H1 (cell line): ENCODE data around the gene VCP. TPM values are rescaled to one million over a fixed set of nuclear protein-coding genes. Genes with fewer than 3 reads are reported as not detected.

ENCODE experiments used
- CTCF ChIA-PET: fragments of 300-600 bp; sonication (Branson Sonifier 250); formaldehyde crosslinking; loops from one replicate; lab custom pipeline; 2021; ENCODE audit not compliant: partially characterized antibody; lab: Charles Lee
- POLR2A ChIA-PET: fragments of 300-600 bp; sonication (Branson Sonifier 250); formaldehyde crosslinking; loops from one replicate; lab custom pipeline; 2021; ENCODE audit warnings: inconsistent platforms; ENCODE audit not compliant: partially characterized antibody; lab: Charles Lee
- DNase-seq, 2 experiments: peaks; one replicate each; pipeline versions ENCODE4 v3.0.0 to v3.0.0-alpha.2; 2010 to 2022; ENCODE audit warnings: low spot score in 2 of 2, low read depth in 1 of 2, mixed read lengths in 1 of 2
- FAIRE-seq: peaks from 2 replicates; lab custom pipeline; 2011; peaks lifted over from hg19 to GRCh38; lab: Jason Lieb, UNC
- H2AFZ ChIP-seq: 2 replicates; pipeline ENCODE4 v1.8.1; 2012; ENCODE audit warnings: low read length, inconsistent platforms
- H2AK5ac ChIP-seq: 2 replicates; pipeline ENCODE4 v1.6.1; 2013; ENCODE audit warnings: low read depth, low read length
- H2BK120ac ChIP-seq: replicated peaks from 2 replicates; pipeline ENCODE3; 2013; ENCODE audit warnings: low read depth, low read length, inconsistent platforms
- H2BK12ac ChIP-seq: 2 replicates; pipeline ENCODE4 v1.6.1; 2013; ENCODE audit warnings: low read depth, low read length
- H2BK15ac ChIP-seq: 2 replicates; pipeline ENCODE4 v1.6.1; 2013; ENCODE audit warnings: low read length
- H2BK20ac ChIP-seq: 2 replicates; pipeline ENCODE4 v1.6.1; 2013; ENCODE audit warnings: low read length
- H2BK5ac ChIP-seq: 2 replicates; pipeline ENCODE4 v1.6.1; 2013; ENCODE audit warnings: low read depth, low read length
- H3K14ac ChIP-seq: 2 replicates; pipeline ENCODE4 v1.6.1; 2013; ENCODE audit warnings: inconsistent platforms; ENCODE audit not compliant: insufficient read length
- H3K18ac ChIP-seq: 2 replicates; pipeline ENCODE4 v1.6.1; 2013; ENCODE audit warnings: low read length; ENCODE audit errors: extremely low read depth
- H3K23ac ChIP-seq: 2 replicates; pipeline ENCODE4 v1.6.1; 2013; ENCODE audit warnings: inconsistent platforms; ENCODE audit not compliant: insufficient read length
- H3K23me2 ChIP-seq: 2 replicates; pipeline ENCODE4 v1.6.1; 2013; ENCODE audit warnings: low read depth, low read length
- H3K27ac ChIP-seq: 2 replicates; pipeline ENCODE4 v1.6.1; 2011; ENCODE audit warnings: low read depth, low read length, inconsistent platforms
- H3K27me3 ChIP-seq, 4 experiments: replicated peaks in 1 of 4; 1 replicate in 1 of 4; 2 replicates in 3 of 4; pipeline versions ENCODE4 v1.6.1 to v1.8.1; 2011 to 2013; ENCODE audit warnings: low read length in 3 of 4, mild to moderate bottlenecking in 3 of 4, inconsistent platforms in 2 of 4, mixed read lengths in 2 of 4, moderate library complexity in 1 of 4; ENCODE audit not compliant: control insufficient read depth in 3 of 4, insufficient read depth in 3 of 4; ENCODE audit errors: extremely low read depth in 1 of 4
- H3K36me3 ChIP-seq, 4 experiments: 2 replicates each; pipeline versions ENCODE4 v1.6.1 to v1.8.1; 2011 to 2013; ENCODE audit warnings: mild to moderate bottlenecking in 4 of 4, low read length in 3 of 4, moderate library complexity in 2 of 4, control low read depth in 1 of 4, inconsistent platforms in 1 of 4; ENCODE audit not compliant: insufficient read depth in 4 of 4, control insufficient read depth in 2 of 4
- H3K4ac ChIP-seq: replicated peaks from 2 replicates; pipeline ENCODE3; 2013; ENCODE audit warnings: low read length, low read depth, mixed read lengths, inconsistent platforms; ENCODE audit not compliant: insufficient read length
- H3K4me1 ChIP-seq, 4 experiments: replicated peaks in 1 of 4; 1 replicate in 1 of 4; 2 replicates in 3 of 4; pipeline versions ENCODE4 v1.6.1 to v1.8.1; 2011 to 2013; ENCODE audit warnings: low read length in 3 of 4, inconsistent platforms in 2 of 4, mixed read lengths in 1 of 4; ENCODE audit not compliant: insufficient read depth in 4 of 4, control insufficient read depth in 3 of 4
- H3K4me2 ChIP-seq, 2 experiments: 2 replicates each; pipeline versions ENCODE4 v1.6.1 to v1.8.1; 2011 to 2013; ENCODE audit warnings: low read depth in 2 of 2, low read length in 2 of 2, control low read depth in 1 of 2, inconsistent platforms in 1 of 2, mild to moderate bottlenecking in 1 of 2; ENCODE audit not compliant: insufficient read depth in 1 of 2
- H3K4me3 ChIP-seq, 4 experiments: fragments of 200-600, 300-600 bp in 1 of 4; sonication (generic), shearing (Covaris generic), sonication (Bioruptor Twin) in 1 of 4; 2 replicates each; pipeline versions ENCODE4 v1.5.1 to v1.8.1; 2011 to 2016; ENCODE audit warnings: low read length in 4 of 4, low read depth in 3 of 4, control low read depth in 2 of 4, inconsistent platforms in 2 of 4, mild to moderate bottlenecking in 2 of 4, mixed read lengths in 1 of 4, moderate library complexity in 1 of 4; ENCODE audit not compliant: insufficient read depth in 2 of 4; ENCODE audit errors: extremely low read depth in 1 of 4
- H3K56ac ChIP-seq: replicated peaks from 2 replicates; pipeline ENCODE3; 2013; ENCODE audit warnings: low read depth, mild to moderate bottlenecking, mixed read lengths, low read length, inconsistent platforms; ENCODE audit not compliant: insufficient read length
- H3K79me1 ChIP-seq: 2 replicates; pipeline ENCODE4 v1.6.1; 2013; ENCODE audit warnings: low read depth, low read length, control low read depth
- H3K79me2 ChIP-seq, 2 experiments: 2 replicates each; pipeline versions ENCODE4 v1.6.1 to v1.8.1; 2012 to 2013; ENCODE audit warnings: low read length in 2 of 2, mild to moderate bottlenecking in 2 of 2, inconsistent platforms in 1 of 2; ENCODE audit not compliant: insufficient read depth in 2 of 2, control insufficient read depth in 1 of 2
- H3K9ac ChIP-seq, 4 experiments: replicated peaks in 1 of 4; 1 replicate in 1 of 4; 2 replicates in 3 of 4; pipeline versions ENCODE4 v1.6.1 to v1.8.1; 2011 to 2013; ENCODE audit warnings: low read depth in 3 of 4, low read length in 3 of 4, control low read depth in 2 of 4, mild to moderate bottlenecking in 2 of 4, moderate library complexity in 2 of 4, inconsistent platforms in 1 of 4; ENCODE audit errors: extremely low read depth in 1 of 4
- H3K9me3 ChIP-seq, 2 experiments: 2 replicates each; pipeline versions ENCODE4 v1.6.1 to v1.8.1; 2012 to 2013; ENCODE audit warnings: mild to moderate bottlenecking in 2 of 2, moderate library complexity in 2 of 2, control low read depth in 1 of 2, inconsistent platforms in 1 of 2, low read depth in 1 of 2, low read length in 1 of 2, mixed read lengths in 1 of 2; ENCODE audit not compliant: insufficient read depth in 2 of 2
- H4K20me1 ChIP-seq, 2 experiments: replicated peaks in 1 of 2; 2 replicates each; pipeline versions ENCODE3 to v1.8.1; 2011 to 2013; ENCODE audit warnings: inconsistent platforms in 2 of 2, low read length in 2 of 2, mild to moderate bottlenecking in 1 of 2; ENCODE audit not compliant: insufficient read depth in 2 of 2, control insufficient read depth in 1 of 2
- H4K5ac ChIP-seq: 2 replicates; pipeline ENCODE4 v1.6.1; 2013; ENCODE audit warnings: low read length, low read depth, mixed read lengths, inconsistent platforms; ENCODE audit not compliant: insufficient read length
- H4K8ac ChIP-seq: 2 replicates; pipeline ENCODE4 v1.8.0; 2013; ENCODE audit warnings: mild to moderate bottlenecking, moderate library complexity, low read length, inconsistent platforms; ENCODE audit not compliant: insufficient read depth; ENCODE audit errors: extremely low read depth
- H4K91ac ChIP-seq: replicated peaks from 2 replicates; pipeline ENCODE3; 2013; ENCODE audit warnings: low read length, mixed read lengths, inconsistent platforms; ENCODE audit not compliant: insufficient read length
- FOSL1 ChIP-seq: IDR thresholded peaks from 2 replicates; pipeline ENCODE4 v1.6.1; 2011; ENCODE audit warnings: mild to moderate bottlenecking, low read depth, low read length, moderate library complexity; ENCODE audit not compliant: insufficient read depth
- HDAC2 ChIP-seq, 2 experiments: fragments of 300-600 bp in 1 of 2; sonication (generic) in 1 of 2; IDR thresholded peaks; 2 replicates each; pipeline ENCODE4 v1.6.1; 2011 to 2012; ENCODE audit warnings: low read depth in 2 of 2, low read length in 2 of 2, mild to moderate bottlenecking in 2 of 2, moderate library complexity in 2 of 2, borderline replicate concordance in 1 of 2, inconsistent platforms in 1 of 2
- MAFK ChIP-seq: IDR thresholded peaks from 2 replicates; pipeline ENCODE4 v1.6.1; 2012; ENCODE audit warnings: low read depth, mild to moderate bottlenecking, improper control_type of control experiment, low read length
- POU5F1 ChIP-seq: IDR thresholded peaks from 2 replicates; pipeline ENCODE4 v1.6.1; 2011; ENCODE audit warnings: low read depth, mild to moderate bottlenecking, low read length, moderate library complexity
- SP4 ChIP-seq: IDR thresholded peaks from 2 replicates; pipeline ENCODE4 v1.6.1; 2012; ENCODE audit warnings: low read length, inconsistent platforms
- WGBS, 2 experiments: shearing (Covaris generic) in 1 of 2; methylation state at CpG; one replicate each; pipeline versions ENCODE4 v1.1.6 to v1.1.7; 2013 to 2015; ENCODE audit warnings: low lambda C conversion rate in 2 of 2, mixed read lengths in 2 of 2, inconsistent platforms in 1 of 2, low coverage in 1 of 2, missing lambda C conversion rate in 1 of 2; ENCODE audit not compliant: insufficient replicate concordance in 2 of 2, insufficient coverage in 1 of 2, insufficient read length in 1 of 2; ENCODE audit errors: extremely low coverage in 1 of 2, missing lambda C conversion rate in 1 of 2; 5-methylcytosine and 5-hydroxymethylcytosine counted together
- polyA plus RNA-seq, 7 experiments: library from polyadenylated mRNA; depleted of rRNA in 3 of 7; stranded (reverse) in 5 of 7; unstranded in 2 of 7; fragments of >200 nt in 5 of 7; fragments of 200-250 nt in 2 of 7; gene quantifications; 1 replicate in 5 of 7; 2 replicates in 1 of 7; 4 replicates in 1 of 7; pipeline versions ENCODE4 v1.2.1 to v1.2.3, GENCODE V29; 2011 to 2013; ENCODE audit warnings: missing spikeins in 2 of 7, mixed read lengths in 2 of 7
- total RNA-seq: library from RNA; stranded (reverse); fragmentation: NEBNext Ultra II Directional; extraction: Animal tissue kit (Norgen Biotek cat#: 25700); gene quantifications from 2 replicates; pipeline ENCODE4 v1.2.1, GENCODE V29; 2021
- TF ChIP-seq, protein P1 (sequence below): IDR thresholded peaks from 2 replicates; pipeline ENCODE4 v1.6.1; 2012; ENCODE audit warnings: low read length, inconsistent platforms
- TF ChIP-seq, protein P2 (sequence below): IDR thresholded peaks from 2 replicates; pipeline ENCODE4 v1.6.1; 2012; ENCODE audit warnings: inconsistent platforms

Gene VCP
- total and polyA plus RNA-seq, 2 of the 8 experiments (the other 6 are each of a cell fraction or from before 2014, with no cell fraction given), result 173 to 375 TPM

GRCh38 chr9:35096035-35096849, 23.8 kb upstream of the VCP start, which contains the start of gene PIGO:
Gene PIGO, minus strand, starts transcription at chr9:35096591. Its CDS starts 1,026 bp downstream, at chr9:35095565.
- ChIA-PET CTCF (interaction anchor here (0.6 to 4.1 kb wide), 22 partner anchors 9 to 508 kb away, joined by 3 to 46 read pairs (median 4); partner anchors contain the start of genes FANCG and VCP), POLR2A (interaction anchor here (0.8 to 17.4 kb wide), 7 partner anchors 9 to 51 kb away, joined by 3 to 440 read pairs (median 8); partner anchors contain the start of genes ATOSB, FANCG and VCP)
- H2BK120ac ChIP-seq, result no peak within 1 kb of the TSS
- peaks cover 0 to 5% of the 10 kb centered on the region in 2 experiments; a peak in 1 of 4 replicates for H3K79me2 ChIP-seq
- H4K20me1 ChIP-seq, result no peaks in the 10 kb centered on the region
- DNase-seq, result peak; percentile 74 to 96
- H3K18ac ChIP-seq, result peak within 1 kb of the TSS; percentile 89
- peak within 1 kb of the TSS; percentile 95 for H4K91ac ChIP-seq
- no peak within 1 kb of the TSS for H2BK20ac ChIP-seq
- peaks cover 0 to 2% (median under 1%) of the 10 kb centered on the region in 4 experiments; a peak in 3 of 7 replicates for H3K4me1 ChIP-seq
- peak within 1 kb of the TSS; percentile 96 for H3K27ac ChIP-seq
- H2AFZ ChIP-seq, result 0 out of 2 replicates have a peak within 1 kb of the TSS, but pooled peaks have one; percentile 70
- H2BK5ac ChIP-seq, result peak within 1 kb of the TSS; percentile 90
- H3K9me3 ChIP-seq, result no peaks in the 10 kb centered on the region
- no peak within 1 kb of the TSS; the same call in 1 of the 2 replicates for H2BK12ac ChIP-seq
- WGBS, 2 experiments, result 4% methylated on average over 47 of the region's 53 CpGs; no CpG with 5 or more reads in 1 of the 2 experiments
- H3K36me3 ChIP-seq, result peaks cover 9 to 25% (median 23%) of the 10 kb centered on the region in 4 experiments
- no peak within 1 kb of the TSS for H2AK5ac ChIP-seq
- peak within 1 kb of the TSS; percentile 69 to 98 (median 86) for H3K4me3 ChIP-seq
- H3K56ac ChIP-seq, result peak within 1 kb of the TSS; percentile 98
- peak within 1 kb of the TSS; percentile 83; the same call in 1 of the 2 replicates for H2BK15ac ChIP-seq
- peak within 1 kb of the TSS; percentile 92 for H3K4ac ChIP-seq
- peak within 1 kb of the TSS; percentile 34 to 64 for H3K4me2 ChIP-seq
- no peak within 1 kb of the TSS for H3K14ac ChIP-seq
- H3K27me3 ChIP-seq, result no peaks in the 10 kb centered on the region
- H3K79me1 ChIP-seq, result no peaks in the 10 kb centered on the region; the same call in 1 of the 2 replicates
- H3K23ac ChIP-seq, result no peak within 1 kb of the TSS
- peak within 1 kb of the TSS; percentile 98 for H4K5ac ChIP-seq
- H3K9ac ChIP-seq, result peak within 1 kb of the TSS; percentile 78 to 98 (median 94)
- no peak for FAIRE-seq
- peaks cover 5% of the 10 kb centered on the region; the same call in 1 of the 2 replicates for H3K23me2 ChIP-seq
- H4K8ac ChIP-seq, result peak within 1 kb of the TSS; percentile 99
- TF ChIP-seq POU5F1, result no peak
- peak in 1 of 2 experiments; percentile 71; a peak in 1 of 4 replicates for TF ChIP-seq HDAC2 (IDR thresholded peaks at IDR 0.05; ENCODE audit: borderline replicate concordance in 1 of 2, low read depth in 2 of 2, low read length in 2 of 2)
- TF ChIP-seq, protein P1, sequence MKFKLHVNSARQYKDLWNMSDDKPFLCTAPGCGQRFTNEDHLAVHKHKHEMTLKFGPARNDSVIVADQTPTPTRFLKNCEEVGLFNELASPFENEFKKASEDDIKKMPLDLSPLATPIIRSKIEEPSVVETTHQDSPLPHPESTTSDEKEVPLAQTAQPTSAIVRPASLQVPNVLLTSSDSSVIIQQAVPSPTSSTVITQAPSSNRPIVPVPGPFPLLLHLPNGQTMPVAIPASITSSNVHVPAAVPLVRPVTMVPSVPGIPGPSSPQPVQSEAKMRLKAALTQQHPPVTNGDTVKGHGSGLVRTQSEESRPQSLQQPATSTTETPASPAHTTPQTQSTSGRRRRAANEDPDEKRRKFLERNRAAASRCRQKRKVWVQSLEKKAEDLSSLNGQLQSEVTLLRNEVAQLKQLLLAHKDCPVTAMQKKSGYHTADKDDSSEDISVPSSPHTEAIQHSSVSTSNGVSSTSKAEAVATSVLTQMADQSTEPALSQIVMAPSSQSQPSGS, result peak; percentile 59; the same call in 1 of the 2 replicates
- TF ChIP-seq, protein P2, sequence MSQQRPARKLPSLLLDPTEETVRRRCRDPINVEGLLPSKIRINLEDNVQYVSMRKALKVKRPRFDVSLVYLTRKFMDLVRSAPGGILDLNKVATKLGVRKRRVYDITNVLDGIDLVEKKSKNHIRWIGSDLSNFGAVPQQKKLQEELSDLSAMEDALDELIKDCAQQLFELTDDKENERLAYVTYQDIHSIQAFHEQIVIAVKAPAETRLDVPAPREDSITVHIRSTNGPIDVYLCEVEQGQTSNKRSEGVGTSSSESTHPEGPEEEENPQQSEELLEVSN, result no peak
- TF ChIP-seq MAFK, result no peak
- no peak for TF ChIP-seq SP4
- TF ChIP-seq FOSL1, result no peak
